Measurements from ENCODE around the gene SLC44A2.
"Not testable (repeated sequence)": the region's sequence is repeated elsewhere in the genome, so short reads cannot be mapped to it uniquely, and the experiment has no call there.

The SLC44A2 gene

GRCh38 chr19:10660346-10660745 lies 35.0 kb downstream of the SLC44A2 start:
- DNase-seq (ENCODE audit: extremely low read depth, low read depth): no peak
- no peak for TF ChIP-seq CTCF (IDR thresholded peaks at IDR 0.05; ENCODE audit: low read depth, low read length)

- no peak for TF ChIP-seq CTCF (IDR thresholded peaks at IDR 0.05; ENCODE audit: low read depth, low read length)
- no peak for DNase-seq (ENCODE audit: extremely low read depth, low read depth)
Measured at GRCh38 chr19:10661946-10662345, 36.6 kb downstream of the SLC44A2 start.

GRCh38 chr19:10662384-10663251 lies 37.3 kb downstream of the SLC44A2 start:
- DNase-seq (ENCODE audit: extremely low read depth, low read depth): no peak
- TF ChIP-seq CTCF (IDR thresholded peaks at IDR 0.05; ENCODE audit: low read depth, low read length): no peak

GRCh38 chr19:10663252-10663563 lies 37.9 kb downstream of the SLC44A2 start:
- DNase-seq (ENCODE audit: extremely low read depth, low read depth): not testable (repeated sequence)

GRCh38 chr19:10667867-10668266 lies 42.5 kb downstream of the SLC44A2 start:
- DNase-seq (ENCODE audit: extremely low read depth, low read depth): no peak
- TF ChIP-seq CTCF (IDR thresholded peaks at IDR 0.05; ENCODE audit: low read depth, low read length): no peak

- TF ChIP-seq CTCF (IDR thresholded peaks at IDR 0.05; ENCODE audit: low read depth, low read length): no peak
Measured at GRCh38 chr19:10669246-10669645, 43.9 kb downstream of the SLC44A2 start.

GRCh38 chr19:10670182-10670581 lies 44.8 kb downstream of the SLC44A2 start:
- TF ChIP-seq CTCF (IDR thresholded peaks at IDR 0.05; ENCODE audit: low read depth, low read length): no peak
- DNase-seq (ENCODE audit: extremely low read depth, low read depth): no peak

More at GRCh38 chr19:10669246-10669645, 43.9 kb downstream of the SLC44A2 start:
- no peak for DNase-seq (ENCODE audit: extremely low read depth, low read depth)
